H1 (cell line): Measurements from ENCODE around the gene ZNF397. TPM values are rescaled to one million over a fixed set of nuclear protein-coding genes. Genes with fewer than 3 reads are reported as not detected.

ENCODE experiments used
- CTCF ChIA-PET: fragments of 300-600 bp; sonication (Branson Sonifier 250); formaldehyde crosslinking; loops from one replicate; lab custom pipeline; 2021; ENCODE audit not compliant: partially characterized antibody; lab: Charles Lee
- POLR2A ChIA-PET: fragments of 300-600 bp; sonication (Branson Sonifier 250); formaldehyde crosslinking; loops from one replicate; lab custom pipeline; 2021; ENCODE audit warnings: inconsistent platforms; ENCODE audit not compliant: partially characterized antibody; lab: Charles Lee
- DNase-seq, 2 experiments: peaks; one replicate each; pipeline versions ENCODE4 v3.0.0 to v3.0.0-alpha.2; 2010 to 2022; ENCODE audit warnings: low spot score in 2 of 2, low read depth in 1 of 2, mixed read lengths in 1 of 2
- FAIRE-seq: peaks from 2 replicates; lab custom pipeline; 2011; peaks lifted over from hg19 to GRCh38; lab: Jason Lieb, UNC
- H2AFZ ChIP-seq: 2 replicates; pipeline ENCODE4 v1.8.1; 2012; ENCODE audit warnings: low read length, inconsistent platforms
- H2AK5ac ChIP-seq: 2 replicates; pipeline ENCODE4 v1.6.1; 2013; ENCODE audit warnings: low read depth, low read length
- H2BK120ac ChIP-seq: replicated peaks from 2 replicates; pipeline ENCODE3; 2013; ENCODE audit warnings: low read depth, low read length, inconsistent platforms
- H2BK12ac ChIP-seq: 2 replicates; pipeline ENCODE4 v1.6.1; 2013; ENCODE audit warnings: low read depth, low read length
- H2BK15ac ChIP-seq: 2 replicates; pipeline ENCODE4 v1.6.1; 2013; ENCODE audit warnings: low read length
- H2BK20ac ChIP-seq: 2 replicates; pipeline ENCODE4 v1.6.1; 2013; ENCODE audit warnings: low read length
- H2BK5ac ChIP-seq: 2 replicates; pipeline ENCODE4 v1.6.1; 2013; ENCODE audit warnings: low read depth, low read length
- H3K14ac ChIP-seq: 2 replicates; pipeline ENCODE4 v1.6.1; 2013; ENCODE audit warnings: inconsistent platforms; ENCODE audit not compliant: insufficient read length
- H3K18ac ChIP-seq: 2 replicates; pipeline ENCODE4 v1.6.1; 2013; ENCODE audit warnings: low read length; ENCODE audit errors: extremely low read depth
- H3K23ac ChIP-seq: 2 replicates; pipeline ENCODE4 v1.6.1; 2013; ENCODE audit warnings: inconsistent platforms; ENCODE audit not compliant: insufficient read length
- H3K23me2 ChIP-seq: 2 replicates; pipeline ENCODE4 v1.6.1; 2013; ENCODE audit warnings: low read depth, low read length
- H3K27ac ChIP-seq: 2 replicates; pipeline ENCODE4 v1.6.1; 2011; ENCODE audit warnings: low read depth, low read length, inconsistent platforms
- H3K27me3 ChIP-seq, 4 experiments: replicated peaks in 1 of 4; 1 replicate in 1 of 4; 2 replicates in 3 of 4; pipeline versions ENCODE4 v1.6.1 to v1.8.1; 2011 to 2013; ENCODE audit warnings: low read length in 3 of 4, mild to moderate bottlenecking in 3 of 4, inconsistent platforms in 2 of 4, mixed read lengths in 2 of 4, moderate library complexity in 1 of 4; ENCODE audit not compliant: control insufficient read depth in 3 of 4, insufficient read depth in 3 of 4; ENCODE audit errors: extremely low read depth in 1 of 4
- H3K36me3 ChIP-seq, 4 experiments: 2 replicates each; pipeline versions ENCODE4 v1.6.1 to v1.8.1; 2011 to 2013; ENCODE audit warnings: mild to moderate bottlenecking in 4 of 4, low read length in 3 of 4, moderate library complexity in 2 of 4, control low read depth in 1 of 4, inconsistent platforms in 1 of 4; ENCODE audit not compliant: insufficient read depth in 4 of 4, control insufficient read depth in 2 of 4
- H3K4ac ChIP-seq: replicated peaks from 2 replicates; pipeline ENCODE3; 2013; ENCODE audit warnings: low read length, low read depth, mixed read lengths, inconsistent platforms; ENCODE audit not compliant: insufficient read length
- H3K4me1 ChIP-seq, 4 experiments: replicated peaks in 1 of 4; 1 replicate in 1 of 4; 2 replicates in 3 of 4; pipeline versions ENCODE4 v1.6.1 to v1.8.1; 2011 to 2013; ENCODE audit warnings: low read length in 3 of 4, inconsistent platforms in 2 of 4, mixed read lengths in 1 of 4; ENCODE audit not compliant: insufficient read depth in 4 of 4, control insufficient read depth in 3 of 4
- H3K4me2 ChIP-seq, 2 experiments: 2 replicates each; pipeline versions ENCODE4 v1.6.1 to v1.8.1; 2011 to 2013; ENCODE audit warnings: low read depth in 2 of 2, low read length in 2 of 2, control low read depth in 1 of 2, inconsistent platforms in 1 of 2, mild to moderate bottlenecking in 1 of 2; ENCODE audit not compliant: insufficient read depth in 1 of 2
- H3K4me3 ChIP-seq, 4 experiments: fragments of 200-600, 300-600 bp in 1 of 4; sonication (generic), shearing (Covaris generic), sonication (Bioruptor Twin) in 1 of 4; 2 replicates each; pipeline versions ENCODE4 v1.5.1 to v1.8.1; 2011 to 2016; ENCODE audit warnings: low read length in 4 of 4, low read depth in 3 of 4, control low read depth in 2 of 4, inconsistent platforms in 2 of 4, mild to moderate bottlenecking in 2 of 4, mixed read lengths in 1 of 4, moderate library complexity in 1 of 4; ENCODE audit not compliant: insufficient read depth in 2 of 4; ENCODE audit errors: extremely low read depth in 1 of 4
- H3K56ac ChIP-seq: replicated peaks from 2 replicates; pipeline ENCODE3; 2013; ENCODE audit warnings: low read depth, mild to moderate bottlenecking, mixed read lengths, low read length, inconsistent platforms; ENCODE audit not compliant: insufficient read length
- H3K79me1 ChIP-seq: 2 replicates; pipeline ENCODE4 v1.6.1; 2013; ENCODE audit warnings: low read depth, low read length, control low read depth
- H3K79me2 ChIP-seq, 2 experiments: 2 replicates each; pipeline versions ENCODE4 v1.6.1 to v1.8.1; 2012 to 2013; ENCODE audit warnings: low read length in 2 of 2, mild to moderate bottlenecking in 2 of 2, inconsistent platforms in 1 of 2; ENCODE audit not compliant: insufficient read depth in 2 of 2, control insufficient read depth in 1 of 2
- H3K9ac ChIP-seq, 4 experiments: replicated peaks in 1 of 4; 1 replicate in 1 of 4; 2 replicates in 3 of 4; pipeline versions ENCODE4 v1.6.1 to v1.8.1; 2011 to 2013; ENCODE audit warnings: low read depth in 3 of 4, low read length in 3 of 4, control low read depth in 2 of 4, mild to moderate bottlenecking in 2 of 4, moderate library complexity in 2 of 4, inconsistent platforms in 1 of 4; ENCODE audit errors: extremely low read depth in 1 of 4
- H3K9me3 ChIP-seq, 2 experiments: 2 replicates each; pipeline versions ENCODE4 v1.6.1 to v1.8.1; 2012 to 2013; ENCODE audit warnings: mild to moderate bottlenecking in 2 of 2, moderate library complexity in 2 of 2, control low read depth in 1 of 2, inconsistent platforms in 1 of 2, low read depth in 1 of 2, low read length in 1 of 2, mixed read lengths in 1 of 2; ENCODE audit not compliant: insufficient read depth in 2 of 2
- H4K20me1 ChIP-seq, 2 experiments: replicated peaks in 1 of 2; 2 replicates each; pipeline versions ENCODE3 to v1.8.1; 2011 to 2013; ENCODE audit warnings: inconsistent platforms in 2 of 2, low read length in 2 of 2, mild to moderate bottlenecking in 1 of 2; ENCODE audit not compliant: insufficient read depth in 2 of 2, control insufficient read depth in 1 of 2
- H4K5ac ChIP-seq: 2 replicates; pipeline ENCODE4 v1.6.1; 2013; ENCODE audit warnings: low read length, low read depth, mixed read lengths, inconsistent platforms; ENCODE audit not compliant: insufficient read length
- H4K8ac ChIP-seq: 2 replicates; pipeline ENCODE4 v1.8.0; 2013; ENCODE audit warnings: mild to moderate bottlenecking, moderate library complexity, low read length, inconsistent platforms; ENCODE audit not compliant: insufficient read depth; ENCODE audit errors: extremely low read depth
- H4K91ac ChIP-seq: replicated peaks from 2 replicates; pipeline ENCODE3; 2013; ENCODE audit warnings: low read length, mixed read lengths, inconsistent platforms; ENCODE audit not compliant: insufficient read length
- BRCA1 ChIP-seq: IDR thresholded peaks from 2 replicates; pipeline ENCODE4 v1.6.1; 2012; ENCODE audit warnings: low read depth, low read length, improper control_type of control experiment
- CBX5 ChIP-seq: fragments of 300-800, 300-1000 bp; sonication (generic); IDR thresholded peaks from 2 replicates; pipeline ENCODE4 v1.7.1; 2016; ENCODE audit warnings: antibody characterized with exemption, low read length, low read depth
- GABPA ChIP-seq: IDR thresholded peaks from 2 replicates; pipeline ENCODE4 v1.6.1; 2011; ENCODE audit warnings: mild to moderate bottlenecking, low read length, moderate library complexity, borderline replicate concordance; ENCODE audit not compliant: insufficient read depth
- NANOG ChIP-seq: IDR thresholded peaks from 2 replicates; pipeline ENCODE4 v1.6.1; 2011; ENCODE audit warnings: low read length, low read depth, mild to moderate bottlenecking, inconsistent platforms; ENCODE audit not compliant: insufficient read depth, poor library complexity, severe bottlenecking
- NRF1 ChIP-seq: IDR thresholded peaks from 2 replicates; pipeline ENCODE4 v1.6.1; 2011; ENCODE audit warnings: mild to moderate bottlenecking, low read depth, low read length, improper control_type of control experiment
- SUZ12 ChIP-seq: fragments of 200-600 bp; sonication (generic); IDR thresholded peaks from 2 replicates; pipeline ENCODE4 v1.6.1; 2012; ENCODE audit warnings: mild to moderate bottlenecking, inconsistent platforms, low read length, moderate library complexity, mixed read lengths
- TAF7 ChIP-seq: optimal IDR thresholded peaks from 2 replicates; pipeline ENCODE3; 2011; ENCODE audit warnings: low read depth, mild to moderate bottlenecking, inconsistent platforms, low read length, moderate library complexity, borderline replicate concordance
- WGBS, 2 experiments: shearing (Covaris generic) in 1 of 2; methylation state at CpG; one replicate each; pipeline versions ENCODE4 v1.1.6 to v1.1.7; 2013 to 2015; ENCODE audit warnings: low lambda C conversion rate in 2 of 2, mixed read lengths in 2 of 2, inconsistent platforms in 1 of 2, low coverage in 1 of 2, missing lambda C conversion rate in 1 of 2; ENCODE audit not compliant: insufficient replicate concordance in 2 of 2, insufficient coverage in 1 of 2, insufficient read length in 1 of 2; ENCODE audit errors: extremely low coverage in 1 of 2, missing lambda C conversion rate in 1 of 2; 5-methylcytosine and 5-hydroxymethylcytosine counted together
- polyA plus RNA-seq, 7 experiments: library from polyadenylated mRNA; depleted of rRNA in 3 of 7; stranded (reverse) in 5 of 7; unstranded in 2 of 7; fragments of >200 nt in 5 of 7; fragments of 200-250 nt in 2 of 7; gene quantifications; 1 replicate in 5 of 7; 2 replicates in 1 of 7; 4 replicates in 1 of 7; pipeline versions ENCODE4 v1.2.1 to v1.2.3, GENCODE V29; 2011 to 2013; ENCODE audit warnings: missing spikeins in 2 of 7, mixed read lengths in 2 of 7
- total RNA-seq: library from RNA; stranded (reverse); fragmentation: NEBNext Ultra II Directional; extraction: Animal tissue kit (Norgen Biotek cat#: 25700); gene quantifications from 2 replicates; pipeline ENCODE4 v1.2.1, GENCODE V29; 2021
- TF ChIP-seq, protein P1 (sequence below), 3 experiments: IDR thresholded peaks; 1 replicate in 2 of 3; 2 replicates in 1 of 3; pipeline versions ENCODE4 v1.5.1 to v1.6.1; 2011; ENCODE audit warnings: low read length in 3 of 3, mild to moderate bottlenecking in 3 of 3, inconsistent platforms in 2 of 3, low read depth in 1 of 3, moderate library complexity in 1 of 3; ENCODE audit not compliant: insufficient read depth in 1 of 3; ENCODE audit errors: control extremely low read depth in 1 of 3
- TF ChIP-seq, protein P2 (sequence below): IDR thresholded peaks from 2 replicates; pipeline ENCODE4 v1.6.1; 2012; ENCODE audit warnings: low read length, inconsistent platforms

Gene ZNF397
- total and polyA plus RNA-seq, 2 of the 8 experiments (the other 6 are each of a cell fraction or from before 2014, with no cell fraction given): 9.8 to 39.5 TPM

DNA sequence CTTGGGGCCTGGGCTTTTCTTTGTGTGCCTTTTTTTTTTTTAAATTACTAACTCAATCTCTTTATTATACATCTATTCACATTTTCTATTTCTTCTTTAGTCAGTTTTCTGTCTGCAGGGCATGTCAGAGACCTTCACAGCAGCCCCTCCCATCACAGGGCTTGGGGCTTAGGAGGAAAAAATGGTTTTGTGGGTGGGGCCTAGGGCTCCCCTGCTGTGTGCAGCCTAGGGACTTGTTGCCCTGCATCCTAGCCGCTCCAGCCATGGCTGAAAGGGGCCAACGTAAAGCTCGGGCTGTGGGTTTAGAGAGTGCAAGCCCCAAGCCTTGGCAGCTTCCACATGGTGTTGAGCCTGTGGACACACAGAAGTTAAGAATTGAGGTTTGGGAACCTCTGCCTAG is 35.4 kb downstream of the ZNF397 start:
- Histone ChIP-seq H2AFZ (no peak overlapping the region), H3K4me2 (no peak overlapping the region), H2AK5ac (no peak overlapping the region), H2BK5ac (no peak overlapping the region), H3K9me3 (peaks cover 12 to 14% of the 10 kb centered on the region in 2 experiments; a peak in 2 of 4 replicates), H3K23ac (no peak overlapping the region), H4K91ac (no peak overlapping the region), H3K56ac (no peak overlapping the region), H3K14ac (no peak overlapping the region), H4K8ac (no peak overlapping the region), H2BK120ac (no peak overlapping the region), H4K5ac (no peak overlapping the region), H3K36me3 (peaks cover 0 to 7% (median 0%) of the 10 kb centered on the region in 4 experiments; a peak in 1 of 8 replicates), H3K4me3 (no peak overlapping the region), H2BK20ac (no peak overlapping the region), H3K27me3 (no peaks in the 10 kb centered on the region), H3K18ac (no peak overlapping the region), H3K4ac (no peak overlapping the region), H4K20me1 (no peaks in the 10 kb centered on the region), H3K9ac (no peak overlapping the region), H2BK12ac (no peak overlapping the region), H2BK15ac (no peak overlapping the region), H3K4me1 (no peaks in the 10 kb centered on the region), H3K79me2 (no peaks in the 10 kb centered on the region; a peak in 1 of 4 replicates), H3K27ac (no peak overlapping the region), H3K23me2 (no peaks in the 10 kb centered on the region; the same call in 1 of the 2 replicates), H3K79me1 (no peaks in the 10 kb centered on the region)
- ChIA-PET POLR2A (no interaction called here), CTCF (interaction anchor here (0.8 to 1.3 kb wide), 3 partner anchors 10 to 13 kb away, joined by 3 to 4 read pairs (median 4); no protein-coding TSS in a partner anchor)
- no peak for FAIRE-seq
- DNase-seq: no peak
- WGBS, 2 experiments: 86% methylated on average over 3 of the region's 3 CpGs; no CpG with 5 or more reads in 1 of the 2 experiments
- TF ChIP-seq NRF1 (no peak), CBX5 (no peak), BRCA1 (no peak), TAF7 (no peak), NANOG (no peak), SUZ12 (no peak), GABPA (no peak)
- TF ChIP-seq, protein P1, sequence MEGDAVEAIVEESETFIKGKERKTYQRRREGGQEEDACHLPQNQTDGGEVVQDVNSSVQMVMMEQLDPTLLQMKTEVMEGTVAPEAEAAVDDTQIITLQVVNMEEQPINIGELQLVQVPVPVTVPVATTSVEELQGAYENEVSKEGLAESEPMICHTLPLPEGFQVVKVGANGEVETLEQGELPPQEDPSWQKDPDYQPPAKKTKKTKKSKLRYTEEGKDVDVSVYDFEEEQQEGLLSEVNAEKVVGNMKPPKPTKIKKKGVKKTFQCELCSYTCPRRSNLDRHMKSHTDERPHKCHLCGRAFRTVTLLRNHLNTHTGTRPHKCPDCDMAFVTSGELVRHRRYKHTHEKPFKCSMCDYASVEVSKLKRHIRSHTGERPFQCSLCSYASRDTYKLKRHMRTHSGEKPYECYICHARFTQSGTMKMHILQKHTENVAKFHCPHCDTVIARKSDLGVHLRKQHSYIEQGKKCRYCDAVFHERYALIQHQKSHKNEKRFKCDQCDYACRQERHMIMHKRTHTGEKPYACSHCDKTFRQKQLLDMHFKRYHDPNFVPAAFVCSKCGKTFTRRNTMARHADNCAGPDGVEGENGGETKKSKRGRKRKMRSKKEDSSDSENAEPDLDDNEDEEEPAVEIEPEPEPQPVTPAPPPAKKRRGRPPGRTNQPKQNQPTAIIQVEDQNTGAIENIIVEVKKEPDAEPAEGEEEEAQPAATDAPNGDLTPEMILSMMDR (IDR thresholded peaks at IDR 0.05; ENCODE audit: control extremely low read depth in 1 of 3, insufficient read depth in 1 of 3, low read depth in 1 of 3, low read length in 3 of 3): no peak
- TF ChIP-seq, protein P2, sequence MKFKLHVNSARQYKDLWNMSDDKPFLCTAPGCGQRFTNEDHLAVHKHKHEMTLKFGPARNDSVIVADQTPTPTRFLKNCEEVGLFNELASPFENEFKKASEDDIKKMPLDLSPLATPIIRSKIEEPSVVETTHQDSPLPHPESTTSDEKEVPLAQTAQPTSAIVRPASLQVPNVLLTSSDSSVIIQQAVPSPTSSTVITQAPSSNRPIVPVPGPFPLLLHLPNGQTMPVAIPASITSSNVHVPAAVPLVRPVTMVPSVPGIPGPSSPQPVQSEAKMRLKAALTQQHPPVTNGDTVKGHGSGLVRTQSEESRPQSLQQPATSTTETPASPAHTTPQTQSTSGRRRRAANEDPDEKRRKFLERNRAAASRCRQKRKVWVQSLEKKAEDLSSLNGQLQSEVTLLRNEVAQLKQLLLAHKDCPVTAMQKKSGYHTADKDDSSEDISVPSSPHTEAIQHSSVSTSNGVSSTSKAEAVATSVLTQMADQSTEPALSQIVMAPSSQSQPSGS: no peak
